ENCODE data around the gene DOCK6. TPM values are rescaled to one million over a fixed set of nuclear protein-coding genes. Genes with fewer than 3 reads are reported as not detected.

The DOCK6 gene
- total and polyA plus RNA-seq, 2 of the 13 experiments (the other 11 are each of a cell fraction or from before 2014, with no cell fraction given) = 5.4 to 38.1 TPM

GRCh38 chr19:11202488-11203193, 59.7 kb downstream of the DOCK6 start:
- DNase-seq (ENCODE audit: low spot score) = no peak
- Histone ChIP-seq H3K36me3 (replicated peaks in 1 of 2; ENCODE audit: control insufficient read depth in 1 of 2, insufficient read depth in 2 of 2, low read length in 2 of 2) (peaks cover 2 to 6% of the 10 kb centered on the region in 2 experiments; a peak in 1 of 5 replicates), H2AFZ (ENCODE audit: low read length) (no peak overlapping the region), H3K4me3 (replicated peaks in 1 of 3; ENCODE audit: insufficient read depth in 1 of 3, low read depth in 2 of 3, low read length in 3 of 3) (no peak overlapping the region), H4K20me1 (ENCODE audit: insufficient read depth, low read length) (no peaks in the 10 kb centered on the region), H3K9me3 (ENCODE audit: low read length) (no peaks in the 10 kb centered on the region), H3K27ac (ENCODE audit: extremely low read length, insufficient read depth, low read length) (no peak overlapping the region), H3K79me2 (ENCODE audit: insufficient read depth, low read length) (no peaks in the 10 kb centered on the region), H3K4me1 (ENCODE audit: insufficient read depth, low read length) (peaks cover 12% of the 10 kb centered on the region), H3K27me3 (ENCODE audit: control insufficient read depth in 1 of 2, insufficient read depth in 2 of 2, low read length in 2 of 2) (no peaks in the 10 kb centered on the region), H3K9ac (ENCODE audit: insufficient read depth, low read depth, low read length) (no peak overlapping the region), H3K4me2 (ENCODE audit: low read depth, low read length) (no peak overlapping the region)
- intact Hi-C loops (cut with micrococcal nuclease; ENCODE audit: unreplicated experiment) (no loop called here), in situ Hi-C loops (cut with HindIII; ENCODE audit: extremely low pct_ligation_motif_present, low pct_unique_long_range_greater_than_20kb) (loop anchor here (5.0 kb wide), 1 partner anchor 65 kb away; no protein-coding TSS in a partner anchor)
- ChIA-PET CTCF (ENCODE audit: low intra/inter-chr PET ratio, low total read pairs) (interaction anchor here (0.9 to 3.5 kb wide), 4 partner anchors 64 to 167 kb away, joined by 3 to 53 read pairs (median 4); no protein-coding TSS in a partner anchor), POLR2A (interaction anchor here (1.3 kb wide), 1 partner anchor 64 kb away, joined by 3 read pairs; no protein-coding TSS in a partner anchor)
- no TSS peak for BruUV-seq (replicated peaks)
- ATAC-seq = no peak
- WGBS (ENCODE audit: low lambda C conversion rate) = 98% methylated on average over 17 of the region's 20 CpGs
- TF ChIP-seq NBN (conservative IDR thresholded peaks at IDR 0.05) (no peak), ZKSCAN8 (CRISPR knock-in tag; IDR thresholded peaks at IDR 0.05; ENCODE audit: borderline replicate concordance) (peak; percentile 87)
- FAIRE-seq = no peak

DNA sequence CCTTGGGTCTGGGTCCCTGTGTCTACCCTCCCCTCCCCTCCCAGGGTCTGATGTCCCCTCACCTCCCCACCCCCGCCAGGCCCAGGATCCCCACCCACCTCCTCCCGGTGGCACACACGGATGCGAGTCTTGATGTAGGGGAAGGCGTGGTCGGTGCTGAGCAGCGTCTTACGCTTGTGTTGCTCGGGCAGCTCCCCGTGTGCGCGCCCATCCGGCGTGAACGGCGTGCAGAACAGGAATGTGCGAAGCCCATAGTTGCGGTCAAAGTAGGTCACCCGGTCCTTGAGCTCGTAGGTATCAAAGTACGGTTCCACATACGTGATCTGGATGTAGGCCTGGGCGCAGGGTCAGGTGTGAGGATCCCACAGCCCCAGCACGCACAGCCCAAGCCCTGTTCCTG, 60.5 kb downstream of the DOCK6 start:
- ChIA-PET CTCF (ENCODE audit: low intra/inter-chr PET ratio, low total read pairs) (interaction anchor here (1.0 to 3.5 kb wide), 2 partner anchors 63 to 75 kb away, joined by 3 to 53 read pairs; no protein-coding TSS in a partner anchor), POLR2A (interaction anchor here (1.3 kb wide), 1 partner anchor 63 kb away, joined by 3 read pairs; no protein-coding TSS in a partner anchor)
- no peak overlapping the region for H3K4me3 ChIP-seq (replicated peaks in 1 of 3; ENCODE audit: insufficient read depth in 1 of 3, low read depth in 2 of 3, low read length in 3 of 3)
- H3K27me3 ChIP-seq (ENCODE audit: control insufficient read depth in 1 of 2, insufficient read depth in 2 of 2, low read length in 2 of 2) = no peaks in the 10 kb centered on the region; a peak in 1 of 5 replicates
- in situ Hi-C loops (cut with HindIII; ENCODE audit: extremely low pct_ligation_motif_present, low pct_unique_long_range_greater_than_20kb) (loop anchor here (5.0 kb wide), 1 partner anchor 64 kb away; no protein-coding TSS in a partner anchor), intact Hi-C loops (cut with micrococcal nuclease; ENCODE audit: unreplicated experiment) (no loop called here)
- no TSS peak for BruUV-seq (replicated peaks)
- H3K79me2 ChIP-seq (ENCODE audit: insufficient read depth, low read length) = no peaks in the 10 kb centered on the region
- FAIRE-seq (no peak), ATAC-seq (no peak), DNase-seq (ENCODE audit: low spot score) (no peak)
- no peak overlapping the region for H3K4me2 ChIP-seq (ENCODE audit: low read depth, low read length)
- H3K27ac ChIP-seq (ENCODE audit: extremely low read length, insufficient read depth, low read length) = no peak overlapping the region
- peaks cover 2 to 6% of the 10 kb centered on the region in 2 experiments; a peak in 1 of 5 replicates for H3K36me3 ChIP-seq (replicated peaks in 1 of 2; ENCODE audit: control insufficient read depth in 1 of 2, insufficient read depth in 2 of 2, low read length in 2 of 2)
- no peak overlapping the region for H3K9ac ChIP-seq (ENCODE audit: insufficient read depth, low read depth, low read length)
- H2AFZ ChIP-seq (ENCODE audit: low read length) = no peak overlapping the region
- no peaks in the 10 kb centered on the region for H4K20me1 ChIP-seq (ENCODE audit: insufficient read depth, low read length)
- H3K9me3 ChIP-seq (ENCODE audit: low read length) = no peaks in the 10 kb centered on the region
- H3K4me1 ChIP-seq (ENCODE audit: insufficient read depth, low read length) = peaks cover 12% of the 10 kb centered on the region
- WGBS (ENCODE audit: low lambda C conversion rate) = 97% methylated on average over 23 of the region's 24 CpGs
- TF ChIP-seq ZNF567 (CRISPR knock-in tag; IDR thresholded peaks at IDR 0.05; ENCODE audit: borderline replicate concordance) = no peak
- no peak for TF ChIP-seq MTF1 (CRISPR knock-in tag; IDR thresholded peaks at IDR 0.05)
- no peak for TF ChIP-seq ZNF589 (CRISPR knock-in tag; conservative IDR thresholded peaks at IDR 0.05)
- no peak for TF ChIP-seq ZNF800 (CRISPR knock-in tag; IDR thresholded peaks at IDR 0.05)
- TF ChIP-seq, protein P1, sequence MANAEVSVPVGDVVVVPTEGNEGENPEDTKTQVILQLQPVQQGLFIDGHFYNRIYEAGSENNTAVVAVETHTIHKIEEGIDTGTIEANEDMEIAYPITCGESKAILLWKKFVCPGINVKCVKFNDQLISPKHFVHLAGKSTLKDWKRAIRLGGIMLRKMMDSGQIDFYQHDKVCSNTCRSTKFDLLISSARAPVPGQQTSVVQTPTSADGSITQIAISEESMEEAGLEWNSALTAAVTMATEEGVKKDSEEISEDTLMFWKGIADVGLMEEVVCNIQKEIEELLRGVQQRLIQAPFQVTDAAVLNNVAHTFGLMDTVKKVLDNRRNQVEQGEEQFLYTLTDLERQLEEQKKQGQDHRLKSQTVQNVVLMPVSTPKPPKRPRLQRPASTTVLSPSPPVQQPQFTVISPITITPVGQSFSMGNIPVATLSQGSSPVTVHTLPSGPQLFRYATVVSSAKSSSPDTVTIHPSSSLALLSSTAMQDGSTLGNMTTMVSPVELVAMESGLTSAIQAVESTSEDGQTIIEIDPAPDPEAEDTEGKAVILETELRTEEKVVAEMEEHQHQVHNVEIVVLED (CRISPR knock-in tag; IDR thresholded peaks at IDR 0.05; ENCODE audit: borderline replicate concordance) = no peak
- no peak for TF ChIP-seq SIN3A (IDR thresholded peaks at IDR 0.05; ENCODE audit: borderline replicate concordance, low read depth, low read length)
- no peak for TF ChIP-seq ZNF333 (CRISPR knock-in tag; IDR thresholded peaks at IDR 0.05; ENCODE audit: borderline replicate concordance)
- TF ChIP-seq CREB1 (IDR thresholded peaks at IDR 0.05) = no peak
- no peak for TF ChIP-seq CREB1 (CRISPR knock-in tag; IDR thresholded peaks at IDR 0.05)
- TF ChIP-seq HIC2 (CRISPR knock-in tag; IDR thresholded peaks at IDR 0.05; ENCODE audit: low read depth) = no peak

All from HepG2 (cell line).